Testis (tissue), 2 donors: ENCODE data around the gene RASAL2.

Experiments
- POLR2A ChIP-seq: fragments of 450-650 bp; IDR thresholded peaks from one replicate; pipeline ENCODE4 v1.6.1; 2017; ENCODE audit warnings: antibody characterized with exemption, mild to moderate bottlenecking, moderate library complexity
- TF ChIP-seq, protein P1 (sequence below), 3 experiments: fragments of 450-650 bp in 2 of 3; fragments of 200-600 bp in 1 of 3; sonication (generic) in 1 of 3; IDR thresholded peaks; one replicate each; pipeline ENCODE4 v1.5.1; 2016 to 2019; ENCODE audit warnings: antibody characterized with exemption in 3 of 3, mild to moderate bottlenecking in 2 of 3, moderate library complexity in 1 of 3

DNA sequence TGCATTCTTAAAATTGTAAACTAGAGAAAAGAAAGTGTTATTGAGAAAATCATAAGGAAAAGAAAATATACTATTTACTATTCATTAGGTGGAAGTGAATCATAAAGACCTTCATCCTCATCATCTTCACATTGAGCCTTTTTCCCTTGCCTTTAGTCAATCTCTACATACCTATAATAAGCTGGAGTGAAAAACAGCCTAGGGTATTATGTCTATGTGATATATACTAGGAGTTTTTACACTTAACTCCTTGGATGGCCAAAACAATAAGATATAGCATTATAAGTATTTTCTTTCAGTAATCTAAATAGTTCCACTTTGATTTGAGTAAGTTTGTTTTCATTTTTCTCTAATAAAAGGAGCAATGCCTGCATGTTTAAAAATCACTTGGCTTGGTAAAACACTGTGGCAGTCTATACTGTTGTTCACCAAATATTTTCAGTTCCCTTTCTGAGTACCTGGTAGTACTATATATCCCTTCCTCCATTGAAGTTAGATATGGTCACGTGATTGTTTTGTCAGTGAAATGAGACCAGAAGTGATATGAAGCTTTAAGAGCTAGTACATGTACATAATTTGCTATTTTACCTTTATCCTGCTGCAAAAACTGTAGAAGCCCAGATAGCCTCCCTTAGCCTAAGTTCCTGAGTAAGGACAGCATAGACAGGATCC is 324.5 kb downstream of the RASAL2 start:
- TF ChIP-seq POLR2A = no peak
- TF ChIP-seq, protein P1, sequence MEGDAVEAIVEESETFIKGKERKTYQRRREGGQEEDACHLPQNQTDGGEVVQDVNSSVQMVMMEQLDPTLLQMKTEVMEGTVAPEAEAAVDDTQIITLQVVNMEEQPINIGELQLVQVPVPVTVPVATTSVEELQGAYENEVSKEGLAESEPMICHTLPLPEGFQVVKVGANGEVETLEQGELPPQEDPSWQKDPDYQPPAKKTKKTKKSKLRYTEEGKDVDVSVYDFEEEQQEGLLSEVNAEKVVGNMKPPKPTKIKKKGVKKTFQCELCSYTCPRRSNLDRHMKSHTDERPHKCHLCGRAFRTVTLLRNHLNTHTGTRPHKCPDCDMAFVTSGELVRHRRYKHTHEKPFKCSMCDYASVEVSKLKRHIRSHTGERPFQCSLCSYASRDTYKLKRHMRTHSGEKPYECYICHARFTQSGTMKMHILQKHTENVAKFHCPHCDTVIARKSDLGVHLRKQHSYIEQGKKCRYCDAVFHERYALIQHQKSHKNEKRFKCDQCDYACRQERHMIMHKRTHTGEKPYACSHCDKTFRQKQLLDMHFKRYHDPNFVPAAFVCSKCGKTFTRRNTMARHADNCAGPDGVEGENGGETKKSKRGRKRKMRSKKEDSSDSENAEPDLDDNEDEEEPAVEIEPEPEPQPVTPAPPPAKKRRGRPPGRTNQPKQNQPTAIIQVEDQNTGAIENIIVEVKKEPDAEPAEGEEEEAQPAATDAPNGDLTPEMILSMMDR (IDR thresholded peaks at IDR 0.05) = no peak
